Glutamatergic neuron (in vitro differentiated cells): Measurements from ENCODE around the gene REXO4. TPM values are rescaled to one million over a fixed set of nuclear protein-coding genes. Genes with fewer than 3 reads are reported as not detected.
"Not testable (repeated sequence)": the region's sequence is repeated elsewhere in the genome, so short reads cannot be mapped to it uniquely, and the experiment has no call there.

Source experiments
- DNase-seq: peaks from one replicate; pipeline ENCODE4 v3.0.0; 2022
- H3K27ac Mint-ChIP-seq: one replicate; pipeline ENCODE4 v1.8.0; 2020; ENCODE audit warnings: mild to moderate bottlenecking, mixed read lengths, inconsistent platforms; ENCODE audit not compliant: unreplicated experiment
- H3K27me3 Mint-ChIP-seq: one replicate; pipeline ENCODE4 v1.8.0; 2020; ENCODE audit warnings: mild to moderate bottlenecking, moderate library complexity, mixed read lengths, inconsistent platforms; ENCODE audit not compliant: unreplicated experiment
- H3K36me3 Mint-ChIP-seq: one replicate; pipeline ENCODE4 v1.8.0; 2020; ENCODE audit warnings: mild to moderate bottlenecking, mixed read lengths, inconsistent platforms; ENCODE audit not compliant: unreplicated experiment
- H3K4me1 Mint-ChIP-seq: one replicate; pipeline ENCODE4 v1.8.0; 2020; ENCODE audit warnings: mild to moderate bottlenecking, low read depth, mixed read lengths, inconsistent platforms; ENCODE audit not compliant: unreplicated experiment
- H3K4me3 Mint-ChIP-seq: one replicate; pipeline ENCODE4 v1.8.0; 2020; ENCODE audit warnings: mild to moderate bottlenecking, mixed read lengths, inconsistent platforms; ENCODE audit not compliant: unreplicated experiment
- H3K9me3 Mint-ChIP-seq: one replicate; pipeline ENCODE4 v1.8.0; 2020; ENCODE audit warnings: mild to moderate bottlenecking, moderate library complexity, mixed read lengths, inconsistent platforms; ENCODE audit not compliant: unreplicated experiment
- total RNA-seq: library from RNA; stranded (reverse); fragmentation: NEBNext Ultra II Directional; extraction: Animal tissue kit (Norgen Biotek cat#: 25700); gene quantifications from one replicate; pipeline ENCODE4 v1.2.1, GENCODE V29; 2021; ENCODE audit not compliant: unreplicated experiment
- TF ChIP-seq, protein P1 (sequence below): fragments of 200-600 bp; sonication (generic); IDR thresholded peaks from one replicate; pipeline ENCODE4 v1.5.0; 2021; ENCODE audit not compliant: partially characterized antibody, unreplicated experiment

Gene REXO4
- total RNA-seq, 1 donor from 2014 or later = 20.4 TPM

DNA sequence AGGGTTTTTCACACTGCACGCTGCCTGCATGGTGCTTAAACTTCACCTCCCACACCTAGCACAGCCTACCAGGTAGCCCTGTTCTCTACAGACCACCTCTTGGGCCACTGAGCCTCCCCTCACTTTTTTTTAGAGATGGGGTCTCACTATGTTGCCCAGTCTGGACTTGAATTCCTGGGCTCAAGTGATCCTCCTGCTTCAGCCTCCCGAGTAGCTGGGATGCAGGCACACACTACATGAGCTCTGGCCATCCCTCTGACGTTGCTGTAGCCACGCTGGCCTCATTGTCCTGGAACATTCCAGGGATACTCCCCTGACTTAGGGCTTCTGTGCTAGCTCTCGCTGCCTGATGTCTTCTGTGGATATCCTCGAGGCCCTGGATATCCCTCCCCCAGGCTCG is 34.8 kb upstream of the REXO4 start:
- Mint-ChIP-seq H3K27me3 (peaks cover 2% of the 10 kb centered on the region), H3K27ac (no peak overlapping the region), H3K9me3 (no peaks in the 10 kb centered on the region), H3K36me3 (no peaks in the 10 kb centered on the region), H3K4me1 (peaks cover 5% of the 10 kb centered on the region), H3K4me3 (no peak overlapping the region)
- no peak for DNase-seq
- TF ChIP-seq, protein P1, sequence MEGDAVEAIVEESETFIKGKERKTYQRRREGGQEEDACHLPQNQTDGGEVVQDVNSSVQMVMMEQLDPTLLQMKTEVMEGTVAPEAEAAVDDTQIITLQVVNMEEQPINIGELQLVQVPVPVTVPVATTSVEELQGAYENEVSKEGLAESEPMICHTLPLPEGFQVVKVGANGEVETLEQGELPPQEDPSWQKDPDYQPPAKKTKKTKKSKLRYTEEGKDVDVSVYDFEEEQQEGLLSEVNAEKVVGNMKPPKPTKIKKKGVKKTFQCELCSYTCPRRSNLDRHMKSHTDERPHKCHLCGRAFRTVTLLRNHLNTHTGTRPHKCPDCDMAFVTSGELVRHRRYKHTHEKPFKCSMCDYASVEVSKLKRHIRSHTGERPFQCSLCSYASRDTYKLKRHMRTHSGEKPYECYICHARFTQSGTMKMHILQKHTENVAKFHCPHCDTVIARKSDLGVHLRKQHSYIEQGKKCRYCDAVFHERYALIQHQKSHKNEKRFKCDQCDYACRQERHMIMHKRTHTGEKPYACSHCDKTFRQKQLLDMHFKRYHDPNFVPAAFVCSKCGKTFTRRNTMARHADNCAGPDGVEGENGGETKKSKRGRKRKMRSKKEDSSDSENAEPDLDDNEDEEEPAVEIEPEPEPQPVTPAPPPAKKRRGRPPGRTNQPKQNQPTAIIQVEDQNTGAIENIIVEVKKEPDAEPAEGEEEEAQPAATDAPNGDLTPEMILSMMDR = no peak

GRCh38 chr9:133451865-133452264 is 34.1 kb upstream of the REXO4 start:
- H3K9me3 Mint-ChIP-seq, H3K36me3 Mint-ChIP-seq, H3K4me1 Mint-ChIP-seq: not testable (repeated sequence)

DNA sequence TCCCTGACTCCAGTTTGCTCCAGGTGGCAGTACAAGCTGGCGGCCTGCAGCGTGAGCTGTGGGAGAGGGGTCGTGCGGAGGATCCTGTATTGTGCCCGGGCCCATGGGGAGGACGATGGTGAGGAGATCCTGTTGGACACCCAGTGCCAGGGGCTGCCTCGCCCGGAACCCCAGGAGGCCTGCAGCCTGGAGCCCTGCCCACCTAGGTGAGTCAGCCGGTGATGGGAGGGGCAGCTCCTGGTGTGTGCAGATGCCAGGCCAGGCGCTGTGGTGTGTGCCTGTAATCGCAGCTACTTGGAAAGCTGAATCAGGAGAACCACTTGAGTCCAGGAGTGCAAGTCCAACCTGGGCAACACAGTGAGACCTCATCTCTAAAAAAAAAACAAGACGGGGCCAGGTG is 31.9 kb upstream of the REXO4 start:
- Mint-ChIP-seq H3K4me1 (peaks cover 5% of the 10 kb centered on the region), H3K36me3 (no peaks in the 10 kb centered on the region), H3K27me3 (peaks cover 3% of the 10 kb centered on the region), H3K9me3 (peaks cover 4% of the 10 kb centered on the region), H3K4me3 (no peak overlapping the region), H3K27ac (no peak overlapping the region)
- TF ChIP-seq, protein P1 = no peak
- DNase-seq = no peak

More at GRCh38 chr9:133451865-133452264, 34.1 kb upstream of the REXO4 start:
- DNase-seq, H3K27me3 Mint-ChIP-seq, H3K27ac Mint-ChIP-seq, H3K4me3 Mint-ChIP-seq: not testable (repeated sequence)

DNA sequence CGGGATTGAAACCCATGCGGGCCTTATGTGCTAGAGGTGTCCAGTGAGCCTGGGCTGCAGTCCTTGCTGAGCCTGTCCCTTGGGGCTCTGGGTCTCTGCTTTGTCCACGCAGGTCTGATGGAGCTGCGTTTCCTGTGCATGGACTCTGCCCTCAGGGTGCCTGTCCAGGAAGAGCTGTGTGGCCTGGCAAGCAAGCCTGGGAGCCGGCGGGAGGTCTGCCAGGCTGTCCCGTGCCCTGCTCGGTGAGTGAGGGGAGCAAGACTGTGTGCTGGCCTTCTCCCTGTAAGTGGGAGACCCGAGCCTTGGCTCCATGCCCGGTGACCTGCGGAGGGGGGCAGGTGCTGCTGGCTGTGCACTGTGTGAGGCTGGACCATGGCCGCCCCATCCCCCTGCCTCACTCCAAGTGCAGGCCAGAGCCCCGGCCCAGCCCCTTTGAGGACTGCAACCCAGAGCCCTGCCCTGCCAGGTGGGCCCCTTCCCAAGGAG is 30.7 kb upstream of the REXO4 start:
- no peak for DNase-seq
- Mint-ChIP-seq H3K27ac (no peak overlapping the region), H3K4me1 (no peaks in the 10 kb centered on the region), H3K9me3 (peaks cover 4% of the 10 kb centered on the region), H3K4me3 (no peak overlapping the region), H3K27me3 (peaks cover 3% of the 10 kb centered on the region), H3K36me3 (no peaks in the 10 kb centered on the region)
- TF ChIP-seq, protein P1 = no peak

DNA sequence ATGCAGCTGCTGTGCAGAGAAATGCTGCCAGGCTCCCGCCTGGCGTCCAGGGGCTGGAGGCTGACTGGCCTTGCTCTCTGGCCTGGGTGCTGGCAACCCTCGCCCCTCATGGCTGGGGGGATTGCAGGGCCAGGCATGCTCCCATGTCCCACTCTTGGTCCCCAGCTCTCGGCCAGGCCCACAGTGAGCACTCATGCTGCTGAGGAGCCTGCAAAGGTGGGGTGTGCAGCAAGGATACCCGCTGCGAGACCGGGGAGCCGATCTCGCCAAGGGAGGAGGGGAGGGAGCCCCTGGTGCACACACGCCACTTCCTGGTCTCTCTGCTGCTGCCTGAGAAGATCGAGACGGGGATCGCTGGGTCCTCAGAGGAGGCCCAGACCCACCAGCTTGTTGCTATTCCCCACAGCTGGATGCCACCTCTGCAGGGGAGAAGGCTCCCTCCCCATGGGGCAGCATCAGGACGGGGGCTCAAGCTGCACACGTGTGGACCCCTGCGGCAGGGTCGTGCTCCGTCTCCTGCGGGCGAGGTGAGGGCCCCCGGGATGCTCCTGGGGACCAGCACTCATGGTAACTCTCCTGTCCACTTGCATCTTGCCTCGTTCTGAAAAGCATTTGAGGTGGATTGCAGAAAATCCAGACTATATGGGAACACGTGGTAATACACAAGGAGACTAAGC is 27.6 kb upstream of the REXO4 start:
- Mint-ChIP-seq H3K9me3 (peaks cover 4% of the 10 kb centered on the region), H3K27me3 (peaks cover 6% of the 10 kb centered on the region), H3K4me3 (no peak overlapping the region), H3K27ac (no peak overlapping the region), H3K36me3 (no peaks in the 10 kb centered on the region), H3K4me1 (peaks cover 3% of the 10 kb centered on the region)
- TF ChIP-seq, protein P1 = no peak
- no peak for DNase-seq
